ENCODE data around the gene IFIT5. TPM values are rescaled to one million over a fixed set of nuclear protein-coding genes. Genes with fewer than 3 reads are reported as not detected.
A peak's percentile ranks its signal among the peaks of the same experiment; 100 is the strongest.

IFIT5 gene
- total and polyA plus RNA-seq, 2 donors from 2014 or later: 11.0 to 23.3 TPM

GRCh38 chr10:89368129-89368528 is 46.2 kb upstream of the IFIT5 start:
- DNase-seq: no peak
- peak overlapping the region in 1 of 2 donors; percentile 50 for H3K27ac ChIP-seq (ENCODE audit: low read depth in 2 of 2, low read length in 2 of 2)
- intact Hi-C loops (cut with DNase I): no loop called here
- no peak for FAIRE-seq
- no peaks in the 10 kb centered on the region for H3K9me3 ChIP-seq (ENCODE audit: control insufficient read depth in 2 of 3, insufficient read depth in 1 of 3, low read length in 3 of 3)
- no peaks in the 10 kb centered on the region for H3K36me3 ChIP-seq (ENCODE audit: control insufficient read depth in 2 of 3, insufficient read depth in 3 of 3, low read length in 3 of 3)
- no peak for TF ChIP-seq CTCF (IDR thresholded peaks at IDR 0.05; ENCODE audit: borderline replicate concordance, extremely low read depth, insufficient read depth)
- no peaks in the 10 kb centered on the region for H3K27me3 ChIP-seq (ENCODE audit: control insufficient read depth, insufficient read depth, low read length)
- no peak overlapping the region for H3K4me3 ChIP-seq (ENCODE audit: low read length in 3 of 3)
- H3K9ac ChIP-seq (ENCODE audit: low read length in 3 of 3): peak overlapping the region in 1 of 3 donors; percentile 68
- H3K4me1 ChIP-seq (ENCODE audit: control insufficient read depth in 2 of 3, insufficient read depth in 2 of 3, low read depth in 1 of 3, low read length in 3 of 3): peaks cover 0 to 27% (median 11%) of the 10 kb centered on the region in 3 donors

GRCh38 chr10:89369156-89370105 is 44.9 kb upstream of the IFIT5 start:
- Histone ChIP-seq H3K27me3 (ENCODE audit: control insufficient read depth, insufficient read depth, low read length) (no peaks in the 10 kb centered on the region), H3K4me1 (ENCODE audit: control insufficient read depth in 2 of 3, insufficient read depth in 2 of 3, low read depth in 1 of 3, low read length in 3 of 3) (peaks cover 0 to 31% (median 15%) of the 10 kb centered on the region in 3 donors), H3K9me3 (ENCODE audit: control insufficient read depth in 2 of 3, insufficient read depth in 1 of 3, low read length in 3 of 3) (no peaks in the 10 kb centered on the region), H3K36me3 (ENCODE audit: control insufficient read depth in 2 of 3, insufficient read depth in 3 of 3, low read length in 3 of 3) (no peaks in the 10 kb centered on the region), H3K4me3 (ENCODE audit: low read length in 3 of 3) (no peak overlapping the region), H3K27ac (ENCODE audit: low read depth in 2 of 2, low read length in 2 of 2) (peak overlapping the region in 1 of 2 donors; percentile 0), H3K9ac (ENCODE audit: low read length in 3 of 3) (peak overlapping the region in 1 of 3 donors; percentile 41)
- peak; percentile 43 for TF ChIP-seq CTCF (IDR thresholded peaks at IDR 0.05; ENCODE audit: borderline replicate concordance, extremely low read depth, insufficient read depth)
- intact Hi-C loops (cut with DNase I): no loop called here
- peak in 2 of 5 donors; percentile 52 to 69 for DNase-seq
- no peak for FAIRE-seq

DNA sequence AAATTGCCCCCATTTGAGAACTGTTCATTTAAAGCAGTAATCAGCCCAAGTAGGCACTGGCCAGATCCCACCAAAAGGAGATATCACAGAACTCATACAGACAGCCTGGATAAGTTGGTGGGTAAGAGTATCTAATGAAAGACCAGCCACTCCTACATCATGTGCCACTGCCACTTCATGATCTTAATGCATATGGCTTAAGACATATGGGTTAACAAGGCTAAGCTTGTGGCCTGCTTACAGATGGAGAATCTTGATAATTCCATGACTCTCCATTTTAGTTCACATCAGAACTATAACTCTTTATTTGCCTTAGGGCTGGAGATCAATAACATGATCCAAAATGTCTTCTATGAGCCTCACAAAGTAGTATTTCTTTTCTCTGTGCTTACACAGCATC is 43.3 kb upstream of the IFIT5 start:
- DNase-seq (no peak), FAIRE-seq (no peak)
- intact Hi-C loops (cut with DNase I): no loop called here
- no peaks in the 10 kb centered on the region for H3K27me3 ChIP-seq (ENCODE audit: control insufficient read depth, insufficient read depth, low read length)
- H3K36me3 ChIP-seq (ENCODE audit: control insufficient read depth in 2 of 3, insufficient read depth in 3 of 3, low read length in 3 of 3): no peaks in the 10 kb centered on the region
- H3K4me3 ChIP-seq (ENCODE audit: low read length in 3 of 3): no peak overlapping the region
- H3K9me3 ChIP-seq (ENCODE audit: control insufficient read depth in 2 of 3, insufficient read depth in 1 of 3, low read length in 3 of 3): no peaks in the 10 kb centered on the region
- H3K9ac ChIP-seq (ENCODE audit: low read length in 3 of 3): no peak overlapping the region
- no peak overlapping the region for H3K27ac ChIP-seq (ENCODE audit: low read depth in 2 of 2, low read length in 2 of 2)
- TF ChIP-seq CTCF (IDR thresholded peaks at IDR 0.05; ENCODE audit: borderline replicate concordance, extremely low read depth, insufficient read depth): no peak
- H3K4me1 ChIP-seq (ENCODE audit: control insufficient read depth in 2 of 3, insufficient read depth in 2 of 3, low read depth in 1 of 3, low read length in 3 of 3): peaks cover 0 to 39% (median 22%) of the 10 kb centered on the region in 3 donors
